NB4 (cell line): ENCODE measurements around the gene PTPN3.

Experiments used
- MYC ChIP-seq: IDR thresholded peaks from 2 replicates; pipeline ENCODE4 v1.6.1; 2011; ENCODE audit warnings: low read depth, low read length
- POLR2A ChIP-seq: IDR thresholded peaks from 2 replicates; pipeline ENCODE4 v1.6.1; 2011; ENCODE audit warnings: mild to moderate bottlenecking; ENCODE audit not compliant: insufficient read length; ENCODE audit errors: extremely low read depth
- TF ChIP-seq, protein P1 (sequence below): IDR thresholded peaks from one replicate; pipeline ENCODE4 v1.5.1; 2012; ENCODE audit warnings: low read depth, low read length

DNA sequence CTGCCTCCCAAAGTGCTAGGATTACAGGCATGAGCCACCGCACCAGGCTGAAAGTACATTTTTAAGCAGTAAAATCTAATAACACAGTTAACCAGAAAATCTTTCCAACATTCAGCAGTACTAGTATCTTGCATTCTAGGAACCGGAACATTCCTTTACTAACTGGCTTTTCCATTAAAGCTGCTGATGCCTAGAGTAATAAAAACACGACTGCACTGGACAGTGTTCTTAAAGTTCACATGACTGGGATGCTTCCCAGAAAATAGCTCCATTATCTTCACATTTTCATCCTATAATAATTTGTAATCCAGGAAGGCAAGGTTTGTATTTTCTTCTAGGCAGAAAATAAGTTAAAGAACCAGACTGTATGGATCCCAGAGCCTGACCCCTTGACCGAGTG lies 9.8 kb downstream of the PTPN3 start:
- TF ChIP-seq POLR2A = no peak
- TF ChIP-seq, protein P1, sequence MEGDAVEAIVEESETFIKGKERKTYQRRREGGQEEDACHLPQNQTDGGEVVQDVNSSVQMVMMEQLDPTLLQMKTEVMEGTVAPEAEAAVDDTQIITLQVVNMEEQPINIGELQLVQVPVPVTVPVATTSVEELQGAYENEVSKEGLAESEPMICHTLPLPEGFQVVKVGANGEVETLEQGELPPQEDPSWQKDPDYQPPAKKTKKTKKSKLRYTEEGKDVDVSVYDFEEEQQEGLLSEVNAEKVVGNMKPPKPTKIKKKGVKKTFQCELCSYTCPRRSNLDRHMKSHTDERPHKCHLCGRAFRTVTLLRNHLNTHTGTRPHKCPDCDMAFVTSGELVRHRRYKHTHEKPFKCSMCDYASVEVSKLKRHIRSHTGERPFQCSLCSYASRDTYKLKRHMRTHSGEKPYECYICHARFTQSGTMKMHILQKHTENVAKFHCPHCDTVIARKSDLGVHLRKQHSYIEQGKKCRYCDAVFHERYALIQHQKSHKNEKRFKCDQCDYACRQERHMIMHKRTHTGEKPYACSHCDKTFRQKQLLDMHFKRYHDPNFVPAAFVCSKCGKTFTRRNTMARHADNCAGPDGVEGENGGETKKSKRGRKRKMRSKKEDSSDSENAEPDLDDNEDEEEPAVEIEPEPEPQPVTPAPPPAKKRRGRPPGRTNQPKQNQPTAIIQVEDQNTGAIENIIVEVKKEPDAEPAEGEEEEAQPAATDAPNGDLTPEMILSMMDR = no peak
- no peak for TF ChIP-seq MYC
